ENCODE data around the gene BAIAP2.

- TF ChIP-seq CTCF (IDR thresholded peaks at IDR 0.05; ENCODE audit: extremely low read depth in 1 of 2, insufficient read depth in 1 of 2, low read depth in 1 of 2, low read length in 2 of 2) (no peak), MAX (IDR thresholded peaks at IDR 0.05; ENCODE audit: insufficient read depth, insufficient read length) (no peak), POLR2AphosphoS5 (IDR thresholded peaks at IDR 0.05; ENCODE audit: insufficient read depth, low read depth, low read length) (no peak), JUN (IDR thresholded peaks at IDR 0.05; ENCODE audit: borderline replicate concordance, insufficient read depth, insufficient read length, low read depth) (no peak)
Observed at GRCh38 chr17:81144423-81144781, 109.5 kb downstream of the BAIAP2 start.

Data from endothelial cell of umbilical vein (primary cell).